OCI-LY7 (cell line): Measurements from ENCODE around the gene SLC2A13. TPM values are rescaled to one million over a fixed set of nuclear protein-coding genes. Genes with fewer than 3 reads are reported as not detected.

Experiments used
- BruUV-seq: library from RNA; stranded (reverse); fragments of 400-500 nt; replicated peaks from 2 replicates; lab custom pipeline; 2021; lab: Mats Ljungman, UMichigan
- CTCF ChIA-PET: fragments of 300-600 bp; sonication (Branson Sonifier 250); formaldehyde crosslinking; loops from one replicate; lab custom pipeline; 2022; ENCODE audit warnings: antibody characterized with exemption; ENCODE audit not compliant: unreplicated experiment; lab: Charles Lee
- POLR2A ChIA-PET: fragments of 300-600 bp; sonication (Branson Sonifier 250); formaldehyde crosslinking; loops from one replicate; lab custom pipeline; 2022; ENCODE audit warnings: antibody characterized with exemption; lab: Charles Lee
- DNase-seq: peaks from one replicate; pipeline ENCODE4 v3.0.0-alpha.2; 2015; ENCODE audit warnings: low spot score
- H2AFZ ChIP-seq: fragments of 200-600 bp; sonication (generic), shearing (Covaris generic); 2 replicates; pipeline ENCODE4 v1.6.1; 2014; ENCODE audit warnings: mild to moderate bottlenecking, antibody characterized with exemption, low read length, moderate library complexity
- H3K27ac ChIP-seq: fragments of 200-600 bp; sonication (generic); 2 replicates; pipeline ENCODE4 v1.5.1; 2014; ENCODE audit warnings: mixed run types, low read depth, mild to moderate bottlenecking, moderate library complexity, low read length, inconsistent platforms; ENCODE audit not compliant: poor library complexity, severe bottlenecking
- H3K36me3 ChIP-seq: fragments of 200-600 bp; sonication (generic); 2 replicates; pipeline ENCODE4 v1.6.1; 2014; ENCODE audit warnings: mild to moderate bottlenecking, antibody characterized with exemption, low read length, moderate library complexity, mixed read lengths; ENCODE audit not compliant: insufficient read depth
- H3K4me1 ChIP-seq: fragments of 200-600 bp; sonication (generic); 2 replicates; pipeline ENCODE4 v1.5.1; 2014; ENCODE audit warnings: mild to moderate bottlenecking, low read length; ENCODE audit not compliant: insufficient read depth, poor library complexity, severe bottlenecking
- H3K4me2 ChIP-seq: fragments of 200-600 bp; sonication (generic); 2 replicates; pipeline ENCODE4 v1.6.1; 2014; ENCODE audit warnings: mild to moderate bottlenecking, low read length
- H3K4me3 ChIP-seq: fragments of 200-600 bp; sonication (generic); 2 replicates; pipeline ENCODE4 v1.5.1; 2014; ENCODE audit warnings: mild to moderate bottlenecking, low read depth, low read length; ENCODE audit not compliant: poor library complexity, severe bottlenecking
- H3K79me2 ChIP-seq: fragments of 200-600 bp; sonication (generic); 2 replicates; pipeline ENCODE4 v1.6.1; 2016; ENCODE audit warnings: low read depth, mild to moderate bottlenecking, low read length, moderate library complexity, mixed read lengths; ENCODE audit not compliant: insufficient read depth
- H3K9me2 ChIP-seq: fragments of 200-600 bp; sonication (generic); 2 replicates; pipeline ENCODE4 v1.6.1; 2016; ENCODE audit warnings: mild to moderate bottlenecking, low read length, mixed read lengths; ENCODE audit not compliant: insufficient read depth
- H3K9me3 ChIP-seq: fragments of 200-600 bp; sonication (generic); 2 replicates; pipeline ENCODE4 v1.6.1; 2014; ENCODE audit warnings: mild to moderate bottlenecking, mixed run types, low read length, mixed read lengths
- H4K20me1 ChIP-seq: fragments of 200-600 bp; sonication (generic); 2 replicates; pipeline ENCODE4 v1.6.1; 2014; ENCODE audit warnings: mild to moderate bottlenecking, antibody characterized with exemption, low read length, moderate library complexity, mixed read lengths; ENCODE audit not compliant: insufficient read depth
- EZH2phosphoT487 ChIP-seq: fragments of 200-600 bp; sonication (generic); IDR thresholded peaks from 2 replicates; pipeline ENCODE4 v1.6.1; 2018; ENCODE audit warnings: low read depth, borderline replicate concordance, mild to moderate bottlenecking, mixed run types, antibody characterized with exemption, low read length, moderate library complexity, mixed read lengths
- intact Hi-C: fragments of 100-400 bp; cut with micrococcal nuclease; formaldehyde crosslinking; loops from one replicate; pipeline ENCODE4 v1.10.0; 2022; ENCODE audit not compliant: unreplicated experiment
- total RNA-seq, 2 experiments: library from RNA; depleted of rRNA in 1 of 2; stranded (reverse); fragments of >200 nt in 1 of 2; shearing (Covaris generic) in 1 of 2; gene quantifications; 2 replicates each; pipeline ENCODE4 v1.2.3, GENCODE V29; 2014 to 2022
- TF ChIP-seq, protein P1 (sequence below): fragments of 200-600 bp; sonication (generic); conservative IDR thresholded peaks from 2 replicates; pipeline ENCODE4 v1.5.1; 2014; ENCODE audit warnings: mild to moderate bottlenecking, antibody characterized with exemption, low read length, moderate library complexity, mixed read lengths

SLC2A13 gene
- total RNA-seq, 2 experiments from 2014 or later: 12.4 to 16.5 TPM

DNA sequence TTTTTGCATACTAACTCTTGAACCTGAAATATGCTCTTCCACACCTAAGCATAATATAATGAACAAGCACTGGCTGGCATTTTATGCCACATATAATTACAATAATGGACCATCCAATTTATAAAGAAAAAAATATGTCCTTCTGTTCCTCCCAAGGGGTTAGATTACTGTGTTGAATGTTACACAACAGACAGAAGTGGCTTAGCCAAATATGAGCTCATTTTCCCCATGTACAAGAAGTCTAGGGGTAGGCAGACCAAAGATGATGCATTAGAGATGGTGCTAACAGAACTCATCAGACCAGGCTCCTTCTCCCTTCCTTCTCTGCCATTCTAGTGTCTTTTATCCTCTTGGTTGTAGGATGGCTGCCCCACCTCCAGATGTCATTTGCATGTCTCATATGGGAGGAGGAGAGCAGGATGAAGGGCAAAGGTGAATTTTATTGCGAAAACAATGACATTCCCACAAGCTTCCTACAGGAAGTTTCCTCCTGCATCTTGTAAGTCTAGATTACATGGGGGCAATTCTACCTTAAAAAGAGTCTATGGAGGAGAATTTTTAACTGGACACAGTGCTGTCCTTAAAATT, 43.9 kb upstream of the SLC2A13 start:
- no peaks in the 10 kb centered on the region for H3K79me2 ChIP-seq
- intact Hi-C loops: no loop called here
- CTCF ChIA-PET: no interaction called here
- no peak for DNase-seq
- H3K4me3 ChIP-seq: no peak overlapping the region
- H3K4me2 ChIP-seq: no peak overlapping the region
- TF ChIP-seq, protein P1, sequence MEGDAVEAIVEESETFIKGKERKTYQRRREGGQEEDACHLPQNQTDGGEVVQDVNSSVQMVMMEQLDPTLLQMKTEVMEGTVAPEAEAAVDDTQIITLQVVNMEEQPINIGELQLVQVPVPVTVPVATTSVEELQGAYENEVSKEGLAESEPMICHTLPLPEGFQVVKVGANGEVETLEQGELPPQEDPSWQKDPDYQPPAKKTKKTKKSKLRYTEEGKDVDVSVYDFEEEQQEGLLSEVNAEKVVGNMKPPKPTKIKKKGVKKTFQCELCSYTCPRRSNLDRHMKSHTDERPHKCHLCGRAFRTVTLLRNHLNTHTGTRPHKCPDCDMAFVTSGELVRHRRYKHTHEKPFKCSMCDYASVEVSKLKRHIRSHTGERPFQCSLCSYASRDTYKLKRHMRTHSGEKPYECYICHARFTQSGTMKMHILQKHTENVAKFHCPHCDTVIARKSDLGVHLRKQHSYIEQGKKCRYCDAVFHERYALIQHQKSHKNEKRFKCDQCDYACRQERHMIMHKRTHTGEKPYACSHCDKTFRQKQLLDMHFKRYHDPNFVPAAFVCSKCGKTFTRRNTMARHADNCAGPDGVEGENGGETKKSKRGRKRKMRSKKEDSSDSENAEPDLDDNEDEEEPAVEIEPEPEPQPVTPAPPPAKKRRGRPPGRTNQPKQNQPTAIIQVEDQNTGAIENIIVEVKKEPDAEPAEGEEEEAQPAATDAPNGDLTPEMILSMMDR: no peak
- TF ChIP-seq EZH2phosphoT487: no peak
- H2AFZ ChIP-seq: no peak overlapping the region
- H3K4me1 ChIP-seq: peaks cover 14% of the 10 kb centered on the region
- H3K36me3 ChIP-seq: no peaks in the 10 kb centered on the region
- POLR2A ChIA-PET: interaction anchor here (0.5 to 1.3 kb wide), 3 partner anchors 11 to 217 kb away, joined by 3 read pairs; no protein-coding TSS in a partner anchor
- no peaks in the 10 kb centered on the region for H4K20me1 ChIP-seq
- no peaks in the 10 kb centered on the region for H3K9me2 ChIP-seq
- H3K9me3 ChIP-seq: no peaks in the 10 kb centered on the region
- H3K27ac ChIP-seq: no peak overlapping the region
- BruUV-seq: no TSS peak

DNA sequence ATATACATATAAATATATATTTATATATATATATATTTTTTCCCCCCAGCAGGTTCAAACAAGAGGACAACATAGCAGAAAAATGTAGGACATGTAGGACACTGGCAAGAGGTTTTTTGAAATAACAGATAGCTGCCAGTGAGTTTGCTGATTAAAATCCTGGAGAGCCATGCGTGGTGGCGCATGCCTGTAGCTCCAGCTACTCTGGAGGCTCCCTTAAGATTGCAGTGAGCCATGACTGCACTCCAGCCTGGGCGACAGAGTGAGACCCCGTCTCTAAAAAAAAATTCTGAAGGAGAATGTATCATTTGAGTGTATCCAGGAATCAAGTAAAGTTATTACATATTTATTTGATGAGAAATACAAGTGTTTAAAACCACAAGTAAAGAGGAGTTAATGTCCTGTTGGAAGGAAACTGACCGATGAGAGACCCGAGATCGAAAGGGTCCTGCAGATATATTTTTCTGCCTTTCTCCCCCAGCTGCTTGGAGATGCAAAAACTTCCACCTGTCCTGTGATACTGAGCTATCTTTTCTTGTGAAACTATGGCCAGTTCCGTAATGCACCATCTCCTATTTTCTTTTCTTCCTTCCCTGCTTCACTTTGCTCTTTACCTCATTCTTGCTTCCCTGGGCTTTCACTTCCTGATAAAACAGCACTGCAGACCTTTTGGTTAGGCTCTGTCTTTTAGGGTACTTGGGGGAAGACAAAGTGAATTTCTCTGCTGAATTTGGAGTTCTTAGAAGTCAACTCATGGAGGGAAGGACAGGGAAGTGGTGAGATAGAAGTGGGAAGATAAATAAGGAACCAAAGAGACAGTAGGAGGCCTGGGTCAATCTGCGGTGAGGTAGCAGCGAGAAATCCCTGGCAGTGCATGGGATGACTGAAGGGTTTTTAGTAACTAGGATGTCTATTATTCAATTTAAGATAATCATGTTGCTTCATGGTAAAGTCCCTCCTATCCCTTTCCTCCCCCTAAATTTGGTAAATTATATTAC, 41.2 kb upstream of the SLC2A13 start:
- POLR2A ChIA-PET: interaction anchor here (1.5 to 2.1 kb wide), 2 partner anchors 8 to 167 kb away, joined by 3 to 8 read pairs; no protein-coding TSS in a partner anchor
- no peak overlapping the region for H3K4me3 ChIP-seq
- no peaks in the 10 kb centered on the region for H3K79me2 ChIP-seq
- no peaks in the 10 kb centered on the region for H4K20me1 ChIP-seq
- no peaks in the 10 kb centered on the region for H3K9me3 ChIP-seq
- no TSS peak for BruUV-seq
- no peaks in the 10 kb centered on the region for H3K9me2 ChIP-seq
- H3K4me2 ChIP-seq: no peak overlapping the region
- CTCF ChIA-PET: interaction anchor here (1.0 kb wide), 1 partner anchor 169 kb away, joined by 3 read pairs; no protein-coding TSS in a partner anchor
- H3K27ac ChIP-seq: no peak overlapping the region
- no peaks in the 10 kb centered on the region for H3K36me3 ChIP-seq
- H2AFZ ChIP-seq: peak overlapping the region; percentile 58
- no peak for DNase-seq
- peaks cover 4% of the 10 kb centered on the region for H3K4me1 ChIP-seq
- TF ChIP-seq EZH2phosphoT487: no peak
- TF ChIP-seq, protein P1: no peak
- intact Hi-C loops: no loop called here
